Measurements from ENCODE around the gene BCL2L12.

Gene BCL2L12

GRCh38 chr19:49642492-49643035, 23.2 kb upstream of the BCL2L12 start:
- no peak for DNase-seq

- no peak for DNase-seq
Observed at GRCh38 chr19:49643466-49643865, 22.3 kb upstream of the BCL2L12 start.

GRCh38 chr19:49645592-49645991, 20.1 kb upstream of the BCL2L12 start:
- no peak for DNase-seq

GRCh38 chr19:49645995-49646394, 19.7 kb upstream of the BCL2L12 start:
- DNase-seq = no peak

GRCh38 chr19:49646586-49646985, 19.1 kb upstream of the BCL2L12 start:
- DNase-seq = no peak

- DNase-seq = no peak
Observed at GRCh38 chr19:49651029-49651819, 14.5 kb upstream of the BCL2L12 start.

GRCh38 chr19:49651820-49652550, 13.7 kb upstream of the BCL2L12 start:
- no peak for DNase-seq

GRCh38 chr19:49652551-49653465, 12.9 kb upstream of the BCL2L12 start:
- no peak for DNase-seq

- DNase-seq = no peak
Observed at GRCh38 chr19:49653466-49653806, 12.3 kb upstream of the BCL2L12 start.

- no peak for DNase-seq
Observed at GRCh38 chr19:49654581-49654980, 11.2 kb upstream of the BCL2L12 start.

- DNase-seq = no peak
Observed at GRCh38 chr19:49655570-49656455, 9.9 kb upstream of the BCL2L12 start.

- no peak for DNase-seq
Observed at GRCh38 chr19:49656456-49657109, 9.2 kb upstream of the BCL2L12 start.

GRCh38 chr19:49657493-49658138, 8.1 kb upstream of the BCL2L12 start:
- no peak for DNase-seq

GRCh38 chr19:49658139-49658517, 7.6 kb upstream of the BCL2L12 start:
- no peak for DNase-seq

GRCh38 chr19:49658566-49659442, 6.9 kb upstream of the BCL2L12 start:
- no peak for DNase-seq

- DNase-seq = no peak
Observed at GRCh38 chr19:49660338-49660961, 5.3 kb upstream of the BCL2L12 start.

GRCh38 chr19:49662011-49662410, 3.7 kb upstream of the BCL2L12 start:
- DNase-seq = no peak

GRCh38 chr19:49663224-49663623, 2.5 kb upstream of the BCL2L12 start:
- no peak for DNase-seq
